GM12878 (cell line): ENCODE data around the gene RHOF. TPM values are rescaled to one million over a fixed set of nuclear protein-coding genes. Genes with fewer than 3 reads are reported as not detected.

ENCODE experiments used
- ATAC-seq: fragments of 200-7000 bp; cut with Tn5 transposase; 3 replicates; pipeline ENCODE4 v1.9.1; 2020; ENCODE audit warnings: mild to moderate bottlenecking, moderate library complexity
- BruUV-seq: library from RNA; stranded (reverse); fragments of 400-500 nt; replicated peaks from 2 replicates; lab custom pipeline; 2021; lab: Mats Ljungman, UMichigan
- CTCF ChIA-PET: fragments of 300-600 bp; sonication (Branson Sonifier 250); formaldehyde crosslinking; extraction: SDS; loops from one replicate; lab custom pipeline; 2021; ENCODE audit warnings: inconsistent platforms; lab: Yijun Ruan, JAX
- POLR2A ChIA-PET: fragments of 350-600 bp; formaldehyde crosslinking; extraction: SDS; loops from one replicate; lab custom pipeline; 2021; ENCODE audit warnings: inconsistent platforms; lab: Charles Lee
- RAD21 ChIA-PET: fragments of 300-600 bp; sonication (Branson Sonifier 250); formaldehyde crosslinking; loops from one replicate; lab custom pipeline; 2023; ENCODE audit warnings: antibody characterized with exemption; ENCODE audit not compliant: unreplicated experiment; lab: Charles Lee
- SMC1A ChIA-PET: fragments of 300-600 bp; sonication (Branson Sonifier 250); formaldehyde crosslinking; loops from one replicate; lab custom pipeline; 2023; ENCODE audit not compliant: unreplicated experiment, uncharacterized antibody; lab: Charles Lee
- DNase-seq: peaks from one replicate; pipeline ENCODE4 v3.0.0-alpha.2; 2011; ENCODE audit warnings: low read depth, low spot score
- FAIRE-seq: peaks from 3 replicates; lab custom pipeline; 2011; peaks lifted over from hg19 to GRCh38; lab: Jason Lieb, UNC
- H2AFZ ChIP-seq: 2 replicates; pipeline ENCODE4 v1.6.0; 2011; ENCODE audit warnings: low read depth, low read length, control low read depth; ENCODE audit not compliant: control insufficient read depth
- H3K27ac ChIP-seq: 2 replicates; pipeline ENCODE4 v1.5.1; 2011; ENCODE audit warnings: control low read depth; ENCODE audit not compliant: control insufficient read depth, insufficient read depth
- H3K27me3 ChIP-seq, 2 experiments: replicated peaks in 1 of 2; 2 replicates each; pipeline versions ENCODE4 v1.6.0 to v1.6.1; 2011; ENCODE audit warnings: low read length in 1 of 2; ENCODE audit not compliant: control insufficient read depth in 2 of 2, insufficient read depth in 2 of 2
- H3K36me3 ChIP-seq, 2 experiments: 2 replicates each; pipeline ENCODE4 v1.5.1; 2011; ENCODE audit warnings: low read length in 1 of 2; ENCODE audit not compliant: control insufficient read depth in 2 of 2, insufficient read depth in 2 of 2
- H3K4me1 ChIP-seq: 2 replicates; pipeline ENCODE4 v1.6.1; 2011; ENCODE audit warnings: mild to moderate bottlenecking, low read length, moderate library complexity, mixed read lengths; ENCODE audit not compliant: control insufficient read depth, insufficient read depth
- H3K4me2 ChIP-seq: 2 replicates; pipeline ENCODE4 v1.6.0; 2011; ENCODE audit warnings: control low read depth; ENCODE audit not compliant: control insufficient read depth, insufficient read depth
- H3K4me3 ChIP-seq: fragments of 200-600 bp; sonication (generic); 2 replicates; pipeline ENCODE4 v1.5.1; 2016
- H3K79me2 ChIP-seq: 2 replicates; pipeline ENCODE4 v1.6.0; 2011; ENCODE audit warnings: low read length; ENCODE audit not compliant: control insufficient read depth, insufficient read depth
- H3K9ac ChIP-seq: 2 replicates; pipeline ENCODE4 v1.8.0; 2011; ENCODE audit warnings: low read length, control low read depth, mixed read lengths; ENCODE audit not compliant: control insufficient read depth, insufficient read depth
- H3K9me3 ChIP-seq: replicated peaks from 3 replicates; pipeline ENCODE4 v1.5.1; 2011; ENCODE audit warnings: mild to moderate bottlenecking, low read length; ENCODE audit not compliant: control insufficient read depth, insufficient read depth
- H4K20me1 ChIP-seq: 2 replicates; pipeline ENCODE4 v1.6.0; 2011; ENCODE audit not compliant: control insufficient read depth, insufficient read depth
- DPF2 ChIP-seq: fragments of 450-650 bp; IDR thresholded peaks from 2 replicates; pipeline ENCODE4 v1.6.1; 2017; ENCODE audit warnings: mild to moderate bottlenecking
- EED ChIP-seq: sonication (generic); IDR thresholded peaks from 2 replicates; pipeline ENCODE4 v1.6.1; 2016; ENCODE audit warnings: antibody characterized with exemption, low read depth
- EP300 ChIP-seq, 2 experiments: fragments of 150-350 bp in 1 of 2; IDR thresholded peaks; 2 replicates each; pipeline ENCODE4 v1.6.1; 2011 to 2012; ENCODE audit warnings: low read depth in 2 of 2, low read length in 2 of 2, borderline replicate concordance in 1 of 2, improper control_type of control experiment in 1 of 2, inconsistent platforms in 1 of 2; ENCODE audit not compliant: control insufficient read depth in 1 of 2
- IKZF1 ChIP-seq: fragments of 450-650 bp; conservative IDR thresholded peaks from 2 replicates; pipeline ENCODE4 v1.6.1; 2017; ENCODE audit warnings: antibody characterized with exemption, mild to moderate bottlenecking
- IKZF2 ChIP-seq, 2 experiments: fragments of 450-650 bp; IDR thresholded peaks; 2 replicates each; pipeline ENCODE4 v1.6.1; 2017; ENCODE audit warnings: mild to moderate bottlenecking in 2 of 2, moderate library complexity in 2 of 2
- NFIC ChIP-seq: IDR thresholded peaks from 2 replicates; pipeline ENCODE4 v1.6.1; 2012; ENCODE audit warnings: low read depth, mild to moderate bottlenecking, inconsistent platforms, low read length, moderate library complexity
- NR2C2 ChIP-seq: IDR thresholded peaks from 2 replicates; pipeline ENCODE4 v1.6.1; 2011; ENCODE audit warnings: borderline replicate concordance, low read depth; ENCODE audit not compliant: control insufficient read depth, insufficient read length
- SMAD5 ChIP-seq: IDR thresholded peaks from 2 replicates; pipeline ENCODE4 v1.6.1; 2016; ENCODE audit warnings: antibody characterized with exemption, low read depth
- ZNF384 ChIP-seq: IDR thresholded peaks from 2 replicates; pipeline ENCODE4 v1.6.1; 2012; ENCODE audit warnings: low read depth, mild to moderate bottlenecking, low read length, improper control_type of control experiment, borderline replicate concordance
- WGBS: methylation state at CpG from one replicate; pipeline ENCODE4 v1.1.6; 2016; ENCODE audit warnings: low lambda C conversion rate; ENCODE audit not compliant: insufficient replicate concordance, insufficient coverage; ENCODE audit errors: missing lambda C conversion rate; 5-methylcytosine and 5-hydroxymethylcytosine counted together
- in situ Hi-C: fragments of 300-500 bp; cut with MboI; formaldehyde crosslinking; loops from 9 replicates; pipeline ENCODE4 v1.14.3; 2018; ENCODE audit warnings: mixed read lengths
- intact Hi-C: fragments of 100-400 bp; cut with micrococcal nuclease; formaldehyde crosslinking; loops from one replicate; pipeline ENCODE4 v1.14.2; 2022; ENCODE audit not compliant: unreplicated experiment
- polyA plus RNA-seq, 11 experiments: library from polyadenylated mRNA; depleted of rRNA in 4 of 11; unstranded in 6 of 11; stranded (reverse) in 5 of 11; fragments of >200 nt; fragmentation: Nextera tagmentation in 4 of 11; fragmentation: Illumina TruSeq in 1 of 11; extraction: Ambion mirVana in 4 of 11; extraction: Trizol in 1 of 11; gene quantifications; 1 replicate in 1 of 11; 2 replicates in 10 of 11; pipeline versions ENCODE4 v1.2.1 to v1.2.3, GENCODE V29; 2011 to 2016; ENCODE audit warnings: inconsistent platforms in 2 of 11, missing spikeins in 2 of 11, low read depth in 1 of 11
- total RNA-seq, 4 experiments: library from RNA; depleted of rRNA in 3 of 4; stranded (reverse); fragments of >200 nt in 3 of 4; fragmentation: Illumina TruSeq in 1 of 4; extraction: Trizol in 1 of 4; gene quantifications; 2 replicates each; pipeline versions ENCODE4 v1.2.1 to v1.2.3, GENCODE V29; 2013 to 2021
- TF ChIP-seq, protein P1 (sequence below): fragments of 450-650 bp; IDR thresholded peaks from 2 replicates; pipeline ENCODE4 v1.6.1; 2018; ENCODE audit warnings: borderline replicate concordance, mild to moderate bottlenecking; ENCODE audit not compliant: partially characterized antibody
- TF ChIP-seq, protein P2 (sequence below): fragments of 450-650 bp; IDR thresholded peaks from 2 replicates; pipeline ENCODE4 v1.6.1; 2016; ENCODE audit warnings: mild to moderate bottlenecking

The RHOF gene
- total and polyA plus RNA-seq, 10 of the 15 experiments (the other 5 are each of a cell fraction or from before 2014, with no cell fraction given) = 6.1 to 78.7 (median 39.7) TPM

- Histone ChIP-seq H3K27ac (peak overlapping the region; percentile 90), H3K4me1 (peaks cover 82% of the 10 kb centered on the region), H3K36me3 (peaks cover 3 to 10% of the 10 kb centered on the region in 2 experiments; a peak in 2 of 4 replicates), H2AFZ (no peak overlapping the region), H3K9me3 (no peaks in the 10 kb centered on the region), H3K79me2 (peaks cover 78% of the 10 kb centered on the region), H3K4me2 (no peak overlapping the region; the same call in 1 of the 2 replicates), H3K9ac (no peak overlapping the region; the same call in 1 of the 2 replicates), H3K27me3 (no peaks in the 10 kb centered on the region), H4K20me1 (no peaks in the 10 kb centered on the region), H3K4me3 (no peak overlapping the region)
- WGBS = 59% methylated on average over 6 of the region's 6 CpGs
- ChIA-PET CTCF (interaction anchor here (1.0 to 16.2 kb wide), 4 partner anchors 8 to 25 kb away, joined by 3 to 492 read pairs (median 6); no protein-coding TSS in a partner anchor), SMC1A (interaction anchor here (1.3 to 1.9 kb wide), 2 partner anchors 10 to 16 kb away, joined by 3 to 10 read pairs; no protein-coding TSS in a partner anchor), POLR2A (interaction anchor here (0.5 to 6.5 kb wide), 2 partner anchors 6 to 211 kb away, joined by 6 to 114 read pairs; partner anchors contain the start of gene RHOF), RAD21 (no interaction called here)
- no peak for TF ChIP-seq NR2C2
- no peak for TF ChIP-seq NFIC
- intact Hi-C loops = no loop called here
- DNase-seq (no peak), FAIRE-seq (no peak), ATAC-seq (no peak)
- BruUV-seq = no TSS peak
- in situ Hi-C loops = no loop called here
Observed at GRCh38 chr12:121786440-121786825, 7.1 kb downstream of the RHOF start.

- Histone ChIP-seq H3K9ac (peak overlapping the region; percentile 2; the same call in 1 of the 2 replicates), H3K9me3 (no peaks in the 10 kb centered on the region), H2AFZ (no peak overlapping the region), H3K27me3 (no peaks in the 10 kb centered on the region), H3K79me2 (peaks cover 70% of the 10 kb centered on the region), H3K4me2 (peak overlapping the region; percentile 5), H3K4me3 (peak overlapping the region; percentile 50; the same call in 1 of the 2 replicates), H4K20me1 (no peaks in the 10 kb centered on the region), H3K4me1 (peaks cover 82% of the 10 kb centered on the region), H3K36me3 (peaks cover 13 to 19% of the 10 kb centered on the region in 2 experiments), H3K27ac (peak overlapping the region; percentile 16)
- WGBS = 31% methylated on average over 4 of the region's 6 CpGs
- FAIRE-seq = no peak
- DNase-seq = no peak
- CTCF ChIA-PET = interaction anchor here (2.6 to 16.2 kb wide), 3 partner anchors 6 to 27 kb away, joined by 8 to 492 read pairs (median 492); partner anchors contain the start of gene RHOF
- no TSS peak for BruUV-seq
- in situ Hi-C loops = no loop called here
- ATAC-seq = no peak
- SMC1A ChIA-PET = interaction anchor here (1.3 to 2.2 kb wide), 2 partner anchors 9 to 72 kb away, joined by 3 to 13 read pairs; partner anchors contain the start of genes RHOF and TMEM120B
- peak; percentile 40 to 55; a peak in 2 of 4 replicates for TF ChIP-seq IKZF2 (IDR thresholded peaks at IDR 0.05)
- TF ChIP-seq IKZF1 = 0 out of 2 replicates have a peak, but pooled peaks have one; percentile 30
- TF ChIP-seq SMAD5 = no peak
- peak; percentile 3; the same call in 1 of the 2 replicates for TF ChIP-seq ZNF384
- TF ChIP-seq EED = 0 out of 2 replicates have a peak, but pooled peaks have one; percentile 19
- TF ChIP-seq DPF2 = no peak
- TF ChIP-seq EP300 (IDR thresholded peaks at IDR 0.05; ENCODE audit: borderline replicate concordance in 1 of 2, control insufficient read depth in 1 of 2, low read depth in 2 of 2, low read length in 2 of 2) = 0 out of 4 replicates have a peak, but pooled peaks of 1 of the 2 experiments have one; percentile 15
- TF ChIP-seq, protein P1, sequence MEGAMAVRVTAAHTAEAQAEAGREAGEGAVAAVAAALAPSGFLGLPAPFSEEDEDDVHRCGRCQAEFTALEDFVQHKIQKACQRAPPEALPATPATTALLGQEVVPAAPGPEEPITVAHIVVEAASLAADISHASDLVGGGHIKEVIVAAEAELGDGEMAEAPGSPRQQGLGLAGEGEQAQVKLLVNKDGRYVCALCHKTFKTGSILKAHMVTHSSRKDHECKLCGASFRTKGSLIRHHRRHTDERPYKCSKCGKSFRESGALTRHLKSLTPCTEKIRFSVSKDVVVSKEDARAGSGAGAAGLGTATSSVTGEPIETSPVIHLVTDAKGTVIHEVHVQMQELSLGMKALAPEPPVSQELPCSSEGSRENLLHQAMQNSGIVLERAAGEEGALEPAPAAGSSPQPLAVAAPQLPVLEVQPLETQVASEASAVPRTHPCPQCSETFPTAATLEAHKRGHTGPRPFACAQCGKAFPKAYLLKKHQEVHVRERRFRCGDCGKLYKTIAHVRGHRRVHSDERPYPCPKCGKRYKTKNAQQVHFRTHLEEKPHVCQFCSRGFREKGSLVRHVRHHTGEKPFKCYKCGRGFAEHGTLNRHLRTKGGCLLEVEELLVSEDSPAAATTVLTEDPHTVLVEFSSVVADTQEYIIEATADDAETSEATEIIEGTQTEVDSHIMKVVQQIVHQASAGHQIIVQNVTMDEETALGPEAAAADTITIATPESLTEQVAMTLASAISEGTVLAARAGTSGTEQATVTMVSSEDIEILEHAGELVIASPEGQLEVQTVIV = no peak
- TF ChIP-seq, protein P2, sequence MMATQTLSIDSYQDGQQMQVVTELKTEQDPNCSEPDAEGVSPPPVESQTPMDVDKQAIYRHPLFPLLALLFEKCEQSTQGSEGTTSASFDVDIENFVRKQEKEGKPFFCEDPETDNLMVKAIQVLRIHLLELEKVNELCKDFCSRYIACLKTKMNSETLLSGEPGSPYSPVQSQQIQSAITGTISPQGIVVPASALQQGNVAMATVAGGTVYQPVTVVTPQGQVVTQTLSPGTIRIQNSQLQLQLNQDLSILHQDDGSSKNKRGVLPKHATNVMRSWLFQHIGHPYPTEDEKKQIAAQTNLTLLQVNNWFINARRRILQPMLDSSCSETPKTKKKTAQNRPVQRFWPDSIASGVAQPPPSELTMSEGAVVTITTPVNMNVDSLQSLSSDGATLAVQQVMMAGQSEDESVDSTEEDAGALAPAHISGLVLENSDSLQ = peak; percentile 57; the same call in 1 of the 2 replicates
- POLR2A ChIA-PET = interaction anchor here (0.5 to 6.5 kb wide), 4 partner anchors 8 to 27 kb away, joined by 3 to 114 read pairs (median 18); partner anchors contain the start of genes RHOF and SETD1B
- RAD21 ChIA-PET = interaction anchor here (1.2 to 11.5 kb wide), 2 partner anchors 8 to 27 kb away, joined by 3 to 230 read pairs; partner anchors contain the start of gene RHOF
- intact Hi-C loops = no loop called here
Observed at GRCh38 chr12:121784460-121784859, 9.0 kb downstream of the RHOF start.
